DMS 273 (cell line): Measurements from ENCODE around the gene FLYWCH2.
"Not testable (repeated sequence)": the region's sequence is repeated elsewhere in the genome, so short reads cannot be mapped to it uniquely, and the experiment has no call there.

Source experiments
- DNase-seq: peaks from one replicate; lab custom pipeline; 2025; ENCODE audit not compliant: unreplicated experiment; lab: John Stamatoyannopoulos, UW

Gene FLYWCH2

DNA sequence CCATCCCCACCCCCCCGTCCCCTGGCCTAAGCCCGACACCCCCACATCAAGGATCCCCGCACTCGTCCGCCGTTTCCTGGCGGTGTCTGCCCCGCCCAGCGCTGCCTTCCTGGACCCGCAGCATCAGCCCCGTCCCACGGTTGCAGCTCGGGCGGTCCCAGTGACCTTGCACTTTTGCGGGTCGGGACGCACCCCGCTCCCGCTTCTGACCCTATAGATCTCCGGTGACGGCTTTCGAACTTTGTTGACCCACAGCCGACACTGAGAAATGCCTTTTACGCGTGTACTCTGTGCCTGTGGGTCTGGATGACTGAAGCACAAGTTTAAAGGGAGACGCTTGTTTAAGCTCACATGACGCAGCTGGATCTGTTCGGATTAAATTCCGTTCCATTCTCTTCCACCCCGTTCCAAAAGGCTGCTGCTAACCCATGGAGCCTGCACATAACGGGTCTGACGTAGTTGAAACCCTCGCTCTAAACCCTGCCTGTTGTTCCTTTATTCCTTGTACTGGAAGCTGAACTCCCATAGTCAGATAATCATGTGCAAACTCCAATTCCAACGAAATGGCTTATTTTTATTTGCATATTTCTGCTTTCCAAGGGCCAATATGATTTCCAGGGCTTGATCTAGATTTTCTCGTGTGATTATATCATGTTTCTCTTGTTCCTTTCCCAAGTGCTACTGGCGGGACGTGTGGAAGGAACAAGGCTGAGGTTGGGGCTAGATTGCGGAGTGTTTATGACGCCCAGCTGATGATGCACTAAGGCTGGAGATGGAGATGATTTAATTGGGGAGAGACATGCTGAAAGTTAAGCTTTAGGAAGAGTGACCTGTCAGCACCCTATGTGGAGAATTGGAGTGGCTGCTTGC, 29.6 kb downstream of the FLYWCH2 start:
- DNase-seq: peak; percentile 72

DNA sequence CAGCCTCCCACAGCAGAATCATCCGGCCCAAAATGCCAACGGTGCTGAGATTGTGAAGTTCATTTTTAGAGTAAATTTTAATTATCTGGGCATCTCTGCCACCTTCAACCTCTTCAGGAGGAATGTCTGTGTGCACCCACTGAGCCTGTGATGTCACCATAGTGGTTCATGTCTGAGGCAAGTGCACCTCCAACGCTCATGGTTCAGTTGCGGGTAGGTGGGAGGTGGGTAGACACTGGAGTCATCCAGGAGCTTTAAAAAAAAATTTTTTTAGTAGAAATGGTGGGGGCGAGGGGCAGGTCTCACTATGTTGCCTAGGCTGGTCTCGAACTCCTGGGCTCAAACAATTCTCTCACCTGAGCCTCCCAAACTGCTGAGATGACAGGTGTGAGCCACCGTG, 30.6 kb downstream of the FLYWCH2 start:
- DNase-seq: no peak

DNA sequence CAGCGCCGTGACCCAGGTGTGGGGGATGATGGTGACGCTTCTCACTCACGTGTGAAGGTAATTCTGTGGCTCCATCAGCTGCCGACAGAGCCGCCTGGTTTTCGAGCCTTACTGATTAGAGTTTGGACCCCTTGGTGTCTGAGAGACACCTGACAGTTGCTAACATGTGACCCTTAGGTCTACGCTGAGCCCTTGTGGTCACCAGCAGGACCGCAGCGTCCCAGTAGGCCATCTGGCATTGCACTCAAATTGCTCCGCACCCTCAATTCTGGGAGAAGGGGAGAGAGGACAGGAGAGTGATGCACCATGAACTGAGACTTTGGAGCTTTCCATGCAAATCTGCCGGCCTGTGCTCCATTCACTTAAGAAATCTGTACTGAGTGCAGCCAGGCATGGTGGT, 31.2 kb downstream of the FLYWCH2 start:
- DNase-seq: no peak

DNA sequence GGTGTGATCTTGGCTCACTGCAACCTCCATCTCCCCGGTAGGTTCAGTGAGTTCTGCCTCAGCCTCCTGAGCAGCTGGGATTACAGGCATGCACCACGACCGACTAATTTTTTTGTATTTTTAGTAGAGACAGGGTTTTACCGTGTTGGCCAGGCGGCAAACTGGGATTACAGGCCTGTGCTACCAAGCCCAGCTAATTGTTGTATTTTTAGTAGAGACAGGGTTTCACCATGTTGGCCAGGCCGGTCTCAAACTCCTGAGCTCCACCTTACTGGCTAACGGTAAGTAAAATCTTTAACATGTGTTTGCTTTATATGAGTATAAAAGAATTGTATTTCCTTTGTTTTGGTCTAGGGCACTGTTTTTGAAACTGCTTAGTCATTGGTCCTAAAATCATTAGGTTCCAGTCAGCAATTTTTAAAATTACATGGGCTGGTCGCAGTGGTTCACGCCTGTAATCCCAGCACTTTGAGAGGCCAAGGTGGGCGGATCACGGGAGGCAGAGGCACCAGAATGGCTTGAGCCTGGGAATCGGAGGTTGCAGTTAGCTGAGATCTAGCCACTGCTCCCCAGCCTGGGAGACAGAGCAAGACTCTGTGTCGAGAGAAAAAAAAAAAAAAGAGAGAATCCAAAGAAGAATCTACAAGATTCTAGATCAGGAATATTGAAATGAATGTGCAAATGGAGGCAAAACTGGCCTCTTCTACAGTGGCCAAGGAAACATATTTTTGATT, 32.3 kb downstream of the FLYWCH2 start:
- no peak for DNase-seq

DNA sequence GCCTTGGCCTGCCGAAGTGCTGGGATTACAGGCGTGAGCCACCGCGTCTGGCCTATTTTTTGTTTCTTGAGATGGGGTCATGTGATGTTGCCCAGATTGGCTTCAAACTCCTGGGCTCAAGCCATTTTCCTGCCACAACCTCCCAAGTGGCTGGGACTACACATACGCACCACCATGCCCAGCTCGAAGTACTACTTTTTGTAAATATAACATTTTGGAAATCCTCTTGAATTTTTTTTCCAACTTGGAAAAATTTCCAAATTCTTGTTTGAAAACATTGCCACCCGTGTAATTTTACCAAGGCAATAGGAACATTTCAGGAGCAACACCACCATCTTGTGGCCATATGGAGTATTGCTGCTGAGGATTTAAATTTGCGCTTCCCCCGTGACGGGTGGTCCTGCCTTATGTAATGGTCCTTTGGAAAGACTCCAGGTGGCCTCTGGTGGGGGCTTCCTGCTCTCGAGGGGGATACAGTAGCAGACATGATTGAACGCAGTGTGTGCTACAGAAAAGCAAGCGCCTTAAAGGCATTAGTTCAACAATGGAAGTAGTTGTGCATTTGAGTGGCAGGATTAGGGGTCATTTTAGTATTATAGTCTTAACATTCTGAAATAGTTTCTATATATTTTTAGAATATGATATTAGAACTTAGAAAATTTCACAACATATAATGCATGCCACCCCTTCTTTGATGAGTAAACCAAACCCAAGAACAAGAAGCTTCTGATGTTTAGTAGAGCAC, 36.7 kb downstream of the FLYWCH2 start:
- DNase-seq: peak; percentile 84

DNA sequence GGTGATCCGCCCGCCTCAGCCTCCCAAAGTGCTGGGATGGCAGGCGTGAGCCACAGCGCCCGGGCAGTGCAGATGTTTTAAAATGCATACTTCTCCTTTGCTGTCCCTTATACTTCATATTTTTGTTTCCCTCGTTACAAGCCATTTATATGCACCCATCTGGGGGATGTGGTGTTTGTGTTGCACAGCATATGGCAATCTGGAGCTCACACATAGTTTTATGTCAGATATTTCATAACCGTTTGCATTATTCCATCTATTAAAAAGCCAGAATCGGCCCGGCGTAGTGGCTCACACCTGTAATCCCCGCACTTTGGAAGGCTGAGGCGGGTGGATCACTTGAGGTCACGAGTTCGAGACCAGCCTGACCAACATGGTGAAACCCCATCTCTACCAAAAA, 40.5 kb downstream of the FLYWCH2 start:
- DNase-seq: no peak

DNA sequence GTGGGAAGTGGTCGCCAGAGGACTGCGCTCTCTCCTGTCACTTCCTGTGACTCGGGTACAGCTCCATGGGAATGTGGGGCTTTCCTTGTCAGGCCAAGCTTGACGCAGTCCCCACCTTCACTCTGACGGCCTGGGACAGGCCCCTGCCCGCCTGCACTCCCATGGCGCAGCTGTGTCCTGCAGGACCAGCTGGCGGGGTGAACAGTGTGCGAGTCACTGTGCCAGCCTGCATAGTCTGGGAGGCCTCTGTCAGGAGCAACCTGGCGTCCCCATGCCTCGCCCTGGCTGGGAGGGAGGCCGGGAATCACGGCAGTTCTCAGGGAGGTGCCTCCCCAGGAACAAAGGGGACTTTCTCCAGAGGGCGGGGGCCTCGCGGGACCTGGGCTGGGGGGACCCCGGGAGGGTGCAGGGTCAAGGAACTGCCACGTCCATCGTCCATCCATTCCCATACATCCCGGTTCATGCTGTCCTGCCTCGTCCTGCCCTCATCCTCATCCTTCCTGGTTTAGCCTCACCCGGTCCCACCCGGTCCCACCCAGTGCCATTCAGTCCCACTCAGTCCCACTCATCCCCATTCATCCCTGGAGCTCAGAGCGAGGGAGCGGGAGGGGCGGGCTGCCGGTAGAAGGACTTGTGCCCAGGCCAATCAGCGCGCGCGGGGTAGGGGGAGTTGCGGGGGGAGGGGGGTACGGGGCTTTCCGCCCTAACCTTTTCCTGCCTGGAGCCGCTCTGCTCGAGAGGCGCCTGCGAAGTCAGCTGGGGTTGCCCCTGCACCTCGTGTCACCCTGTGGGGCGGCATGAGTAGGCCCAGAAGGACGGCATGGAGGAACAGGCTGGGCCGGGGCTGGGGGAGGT, 42.1 kb downstream of the FLYWCH2 start:
- peak; percentile 64 for DNase-seq

DNA sequence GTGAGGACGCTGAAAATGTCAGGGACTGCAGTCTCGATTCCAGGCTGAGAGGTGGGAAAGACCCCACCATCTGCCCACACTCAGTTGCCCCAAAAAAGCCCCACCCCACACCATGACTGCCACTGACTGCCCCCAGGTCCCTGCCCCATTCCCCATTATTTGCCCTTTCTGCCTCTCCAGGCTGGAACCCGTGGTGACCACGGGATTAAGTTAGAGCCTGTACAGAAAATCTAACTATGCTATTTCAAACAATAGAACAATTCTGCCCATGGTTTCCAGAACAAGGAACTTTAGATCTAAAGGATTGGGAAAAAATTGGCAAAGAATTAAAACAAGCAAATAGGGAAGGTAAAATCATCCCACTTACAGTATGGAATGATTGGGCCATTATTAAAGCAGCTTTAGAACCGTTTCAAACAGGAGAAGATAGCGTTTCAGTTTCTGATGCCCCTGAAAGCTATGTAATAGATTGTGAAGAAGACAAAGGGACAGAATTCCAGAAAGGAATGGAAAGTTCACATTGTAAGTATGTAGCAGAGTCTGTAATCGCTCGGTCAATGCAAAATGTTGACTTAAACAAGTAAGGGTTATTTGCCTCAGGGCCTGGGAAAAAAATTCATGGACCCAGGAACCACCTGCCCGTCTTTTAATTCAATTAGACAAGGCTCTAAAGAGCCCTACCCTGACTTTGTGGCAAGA, 43.1 kb downstream of the FLYWCH2 start:
- no peak for DNase-seq

DNA sequence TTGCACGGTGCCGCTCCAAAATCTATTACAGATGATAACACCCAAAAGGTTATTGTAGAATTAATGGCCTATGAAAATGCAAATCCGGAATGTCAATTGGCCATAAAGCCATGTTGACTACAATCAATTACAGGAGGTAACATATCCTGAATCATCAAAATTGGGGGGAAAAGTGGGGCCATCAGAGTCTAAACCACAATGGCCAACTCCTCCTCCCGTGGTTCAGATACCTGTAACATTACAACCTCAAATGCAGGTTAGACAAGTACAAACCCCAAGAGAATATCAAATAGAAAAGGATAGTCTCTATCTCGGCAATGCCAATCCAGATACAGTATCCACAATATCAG, 43.6 kb downstream of the FLYWCH2 start:
- DNase-seq: no peak

DNA sequence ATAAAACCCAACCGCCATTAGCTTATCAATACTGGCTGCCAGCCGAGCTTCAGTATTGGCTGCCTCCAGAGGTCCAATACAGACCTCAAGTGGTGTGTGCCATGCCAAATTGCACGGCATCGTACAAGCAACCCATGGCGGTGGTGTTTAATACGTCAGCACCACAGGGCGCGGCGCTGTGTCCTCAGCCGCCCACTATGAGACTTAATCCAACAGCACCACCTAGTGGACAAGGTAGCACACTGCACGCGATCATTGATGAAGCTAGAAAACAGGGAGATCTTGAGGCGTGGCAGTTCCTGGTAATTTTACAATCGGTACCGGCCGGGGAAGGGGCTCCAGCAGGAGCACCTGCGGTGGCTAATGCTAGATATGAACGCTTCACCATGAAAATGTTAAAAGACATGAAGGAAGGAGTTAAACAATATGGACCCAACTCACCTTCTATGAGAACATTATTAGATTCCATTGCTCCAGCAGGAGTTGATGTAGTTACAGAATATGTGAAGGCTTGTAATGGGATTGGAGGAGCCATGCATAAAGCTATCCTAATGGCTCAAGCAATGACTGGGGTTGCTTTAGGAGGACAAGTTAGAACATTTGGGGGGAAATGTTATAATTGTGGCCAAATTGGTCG, 44.1 kb downstream of the FLYWCH2 start:
- peak; percentile 96 for DNase-seq

DNA sequence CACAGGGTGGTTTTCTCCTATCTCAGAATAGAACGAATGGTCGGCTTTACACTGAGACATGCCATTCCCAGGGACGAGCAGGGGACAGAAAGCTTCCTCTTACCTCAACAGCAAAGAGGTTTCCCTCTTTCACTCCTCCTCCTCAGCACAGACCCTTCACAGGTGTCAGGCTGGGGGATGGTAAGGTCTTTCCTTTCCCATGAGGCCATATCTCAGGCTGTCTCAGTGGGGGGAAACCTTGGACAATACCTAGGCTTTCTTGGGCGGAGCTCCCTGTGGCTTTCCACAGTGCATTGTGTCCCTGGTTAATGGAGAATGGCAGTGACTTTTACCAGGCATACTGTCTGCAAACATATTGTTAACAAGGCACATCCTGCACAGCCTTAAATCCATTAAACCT, 45.1 kb downstream of the FLYWCH2 start:
- not testable (repeated sequence) for DNase-seq

DNA sequence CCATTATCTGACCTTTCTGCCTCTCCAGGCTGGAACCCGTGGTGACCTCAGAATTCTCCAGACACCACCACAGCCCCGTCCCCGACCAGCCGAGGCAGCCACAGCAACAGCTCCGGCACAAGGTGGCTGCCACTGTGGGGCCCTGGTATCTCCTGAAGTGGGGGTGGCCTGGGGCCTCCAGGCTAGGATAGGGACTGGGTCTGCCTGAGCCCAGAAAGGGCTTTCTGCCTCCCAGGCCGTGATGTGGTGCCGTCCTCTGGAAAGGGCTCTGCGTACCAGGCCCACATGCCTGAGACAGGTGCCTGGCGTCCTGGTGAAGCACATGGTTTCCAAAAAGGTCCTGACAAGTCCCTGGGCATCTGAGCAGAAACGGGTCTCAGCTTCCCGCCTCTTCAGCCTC, 45.8 kb downstream of the FLYWCH2 start:
- no peak for DNase-seq

DNA sequence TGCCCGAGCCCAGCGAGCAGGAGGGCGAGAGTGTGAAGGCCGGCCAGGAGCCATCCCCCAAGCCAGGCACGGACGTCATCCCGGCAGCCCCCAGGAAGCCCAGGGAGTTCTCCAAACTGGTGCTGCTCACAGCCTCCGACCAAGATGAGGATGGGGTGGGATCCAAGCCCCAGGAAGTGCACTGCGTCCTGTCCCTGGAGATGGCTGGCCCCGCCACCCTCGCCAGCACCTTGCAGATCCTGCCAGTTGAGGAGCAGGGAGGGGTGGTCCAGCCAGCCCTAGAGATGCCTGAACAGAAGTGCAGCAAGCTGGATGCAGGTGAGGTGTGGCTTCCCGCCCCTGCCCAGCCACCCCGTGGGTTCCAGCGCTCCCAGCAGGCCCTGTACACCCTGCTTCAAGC, 46.7 kb downstream of the FLYWCH2 start:
- DNase-seq: no peak

DNA sequence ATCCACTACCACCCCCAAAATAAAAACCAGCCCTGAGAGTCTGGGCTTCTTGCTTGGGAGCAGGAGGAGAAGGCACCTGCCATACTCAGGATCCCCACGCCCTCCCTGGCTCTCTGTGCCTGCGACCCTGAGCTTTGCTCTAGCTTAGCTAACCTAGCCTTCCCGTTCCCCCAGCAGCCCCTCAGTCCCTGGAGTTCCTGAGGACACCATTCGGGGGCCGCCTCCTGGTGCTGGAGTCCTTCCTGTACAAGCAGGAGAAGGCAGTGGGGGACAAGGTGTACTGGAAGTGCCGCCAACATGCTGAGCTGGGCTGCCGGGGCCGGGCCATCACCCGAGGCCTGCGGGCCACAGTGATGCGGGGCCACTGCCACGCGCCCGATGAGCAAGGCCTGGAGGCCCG, 47.2 kb downstream of the FLYWCH2 start:
- DNase-seq: no peak

DNA sequence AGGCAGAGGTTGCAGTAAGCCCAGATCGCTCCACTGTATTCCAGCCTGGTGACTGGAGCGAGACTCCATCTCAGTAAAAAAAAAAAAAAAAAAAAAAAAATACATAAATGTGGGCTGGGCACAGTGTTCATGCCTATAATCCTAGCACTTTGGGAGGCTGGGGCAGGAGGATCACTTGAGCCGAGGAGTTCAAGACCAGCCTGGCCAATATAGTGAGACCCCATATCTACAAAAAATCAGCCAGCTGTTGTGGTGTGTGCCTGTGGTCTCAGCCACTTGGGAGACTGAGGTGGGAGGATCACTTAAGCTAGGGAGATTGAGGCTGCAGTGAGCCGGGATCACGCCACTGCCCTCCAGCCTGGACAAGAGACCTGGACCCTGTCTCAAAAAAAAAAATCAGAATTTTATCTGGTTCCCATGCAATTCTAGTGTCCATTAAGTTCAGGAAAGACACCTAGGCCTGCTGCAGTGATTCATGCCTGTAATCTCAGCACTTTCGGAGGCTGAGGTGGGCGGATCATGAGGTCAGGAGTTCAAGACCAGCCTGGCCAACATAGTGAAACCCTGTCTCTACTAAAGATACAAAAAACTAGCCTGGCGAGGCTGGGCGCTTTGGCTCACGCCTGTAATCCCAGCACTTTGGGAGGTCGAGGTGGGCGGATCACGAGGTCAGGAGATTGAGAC, 48.4 kb downstream of the FLYWCH2 start:
- DNase-seq: not testable (repeated sequence)

DNA sequence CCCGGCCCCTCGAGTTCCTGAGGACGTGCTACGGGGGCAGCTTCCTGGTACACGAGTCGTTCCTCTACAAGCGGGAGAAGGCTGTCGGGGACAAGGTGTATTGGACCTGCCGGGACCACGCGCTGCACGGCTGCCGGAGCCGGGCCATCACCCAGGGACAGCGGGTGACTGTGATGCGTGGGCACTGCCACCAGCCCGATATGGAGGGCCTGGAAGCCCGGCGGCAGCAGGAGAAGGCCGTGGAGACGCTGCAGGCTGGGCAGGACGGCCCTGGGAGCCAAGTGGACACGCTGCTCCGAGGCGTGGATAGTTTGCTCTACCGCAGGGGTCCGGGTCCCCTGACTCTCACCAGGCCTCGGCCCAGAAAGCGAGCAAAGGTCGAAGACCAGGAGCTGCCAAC, 50.1 kb downstream of the FLYWCH2 start:
- DNase-seq: no peak

DNA sequence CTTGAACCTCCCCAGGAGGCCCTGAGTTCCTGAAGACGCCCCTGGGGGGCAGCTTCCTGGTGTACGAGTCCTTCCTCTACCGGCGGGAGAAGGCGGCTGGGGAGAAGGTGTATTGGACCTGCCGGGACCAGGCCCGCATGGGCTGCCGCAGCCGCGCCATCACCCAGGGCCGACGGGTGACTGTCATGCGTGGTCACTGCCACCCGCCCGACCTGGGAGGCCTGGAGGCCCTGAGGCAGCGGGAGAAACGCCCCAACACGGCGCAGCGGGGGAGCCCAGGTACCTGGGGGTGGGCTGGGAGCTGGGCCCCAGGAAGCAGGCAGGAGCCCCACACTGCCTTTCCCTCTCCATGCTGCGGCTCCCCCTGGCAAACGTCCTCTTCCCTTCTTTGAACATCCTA, 50.7 kb downstream of the FLYWCH2 start:
- DNase-seq: no peak

DNA sequence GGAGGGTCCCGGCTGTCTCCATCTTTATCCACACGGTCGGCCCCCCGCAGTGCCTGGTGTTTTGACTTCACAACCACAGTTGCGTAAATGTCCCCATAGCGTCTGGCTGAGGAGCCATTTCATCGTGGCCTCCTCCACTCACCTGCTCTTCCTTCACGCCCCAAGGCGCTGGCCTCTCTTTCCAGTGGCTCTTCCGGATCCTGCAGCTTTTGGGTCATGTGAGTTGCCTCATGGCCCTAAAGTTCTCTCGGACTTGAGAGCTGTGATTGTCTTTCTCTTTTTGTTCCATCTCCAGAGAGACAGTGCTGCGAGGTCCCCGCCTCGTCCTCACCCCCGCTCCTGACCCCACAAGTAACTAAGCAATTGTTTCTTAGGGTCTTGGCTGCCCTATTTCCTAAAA, 51.4 kb downstream of the FLYWCH2 start:
- DNase-seq: no peak

DNA sequence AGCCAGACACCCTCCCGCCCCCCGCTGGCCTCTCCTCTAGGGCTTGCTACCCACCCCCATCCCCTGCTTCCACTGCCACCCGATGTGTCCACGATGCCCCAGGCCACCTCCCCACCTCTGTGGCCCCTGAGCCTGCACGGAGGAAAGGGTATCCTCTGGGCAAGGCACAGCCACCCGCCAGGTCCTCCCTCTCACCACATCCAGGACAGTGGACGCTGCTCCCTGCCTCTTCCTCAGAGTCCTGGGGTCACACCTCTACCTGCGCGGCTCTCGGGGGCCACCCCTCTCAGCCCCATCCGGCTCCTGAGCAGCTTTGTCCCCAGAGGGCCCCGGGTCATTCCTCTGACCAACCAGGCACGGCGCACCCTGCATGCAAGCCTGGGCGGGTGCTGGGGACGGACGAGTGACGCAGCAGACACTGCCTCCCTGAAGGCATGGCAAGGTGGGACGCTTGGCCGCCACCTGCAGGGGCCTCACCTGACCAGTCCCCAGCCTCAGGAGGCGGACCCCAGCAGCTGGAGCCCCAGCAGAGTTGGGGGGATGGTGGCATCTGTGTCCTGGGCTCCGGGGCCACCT, 53.5 kb downstream of the FLYWCH2 start:
- no peak for DNase-seq
